Body of pancreas (tissue), 4 donors: ENCODE results near the gene USP24.

Source experiments
- CTCF ChIP-seq, 7 experiments: fragments of 450-650 bp in 4 of 7; fragments of 200-600 bp in 3 of 7; sonication (generic) in 3 of 7; IDR thresholded peaks; one replicate each; pipeline ENCODE4 v1.5.1; 2016 to 2019; ENCODE audit warnings: antibody characterized with exemption in 7 of 7
- POLR2A ChIP-seq, 3 donors: fragments of 450-650 bp; IDR thresholded peaks; one replicate each; pipeline ENCODE4 v1.6.1; 2016; ENCODE audit warnings: antibody characterized with exemption in 3 of 3, mild to moderate bottlenecking in 2 of 3

GRCh38 chr1:55038552-55038838 is 176.7 kb downstream of the USP24 start:
- TF ChIP-seq CTCF (IDR thresholded peaks at IDR 0.05) (no peak), POLR2A (IDR thresholded peaks at IDR 0.05) (no peak)
